Anterior cingulate cortex (tissue), 58 donors: ENCODE data around the gene PLAAT5.
A peak's percentile ranks its signal among the peaks of the same experiment; 100 is the strongest.
"Not testable (repeated sequence)": the region's sequence is repeated elsewhere in the genome, so short reads cannot be mapped to it uniquely, and the experiment has no call there.

Experiments used
- DNase-seq, 58 donors: peaks; one replicate each; lab custom pipeline; 2025; lab: John Stamatoyannopoulos, UW

Gene PLAAT5, protein sequence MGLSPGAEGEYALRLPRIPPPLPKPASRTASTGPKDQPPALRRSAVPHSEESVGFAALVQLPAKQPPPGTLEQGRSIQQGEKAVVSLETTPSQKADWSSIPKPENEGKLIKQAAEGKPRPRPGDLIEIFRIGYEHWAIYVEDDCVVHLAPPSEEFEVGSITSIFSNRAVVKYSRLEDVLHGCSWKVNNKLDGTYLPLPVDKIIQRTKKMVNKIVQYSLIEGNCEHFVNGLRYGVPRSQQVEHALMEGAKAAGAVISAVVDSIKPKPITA

DNA sequence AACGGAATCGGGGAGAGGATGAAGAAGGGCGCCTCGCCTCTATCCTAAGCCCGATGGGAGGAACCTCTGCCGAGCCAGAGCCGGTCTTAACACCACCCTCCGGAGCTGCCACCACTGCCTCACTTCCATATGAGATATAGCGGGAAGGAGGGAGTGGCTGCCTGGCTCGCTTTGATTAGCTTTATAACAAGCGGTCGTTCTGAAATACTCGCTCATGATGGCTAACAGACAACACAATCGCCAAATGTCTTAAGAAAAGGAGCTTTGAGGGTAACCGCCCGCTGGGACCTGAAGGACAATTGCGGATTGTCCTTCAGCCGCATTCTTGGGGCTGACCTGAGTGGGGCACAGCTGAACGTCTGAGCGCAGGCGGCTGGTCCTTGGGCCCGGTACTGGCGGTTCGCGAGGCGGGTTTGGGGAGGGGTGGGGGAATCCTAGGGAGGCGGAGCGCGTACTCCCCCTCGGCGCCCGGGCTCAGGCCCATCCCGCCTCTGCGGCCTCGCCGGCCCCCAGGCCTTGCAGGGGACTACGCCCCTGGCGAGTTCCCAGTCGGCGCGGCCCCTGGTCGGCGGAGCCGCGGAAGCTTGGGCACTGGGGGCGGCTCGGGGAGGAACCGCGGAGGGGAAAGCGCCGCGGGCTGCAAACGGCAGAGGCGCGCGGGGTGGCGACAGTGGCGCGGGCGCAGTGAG lies at the start of gene PLAAT5:
Gene PLAAT5 (minus strand): TSS at position 617 of the 689 bp plus-strand sequence. CDS start 133 bp downstream, at position 484.
- DNase-seq = peak in 18 of 58 donors; percentile 15 to 68 (median 48)

DNA sequence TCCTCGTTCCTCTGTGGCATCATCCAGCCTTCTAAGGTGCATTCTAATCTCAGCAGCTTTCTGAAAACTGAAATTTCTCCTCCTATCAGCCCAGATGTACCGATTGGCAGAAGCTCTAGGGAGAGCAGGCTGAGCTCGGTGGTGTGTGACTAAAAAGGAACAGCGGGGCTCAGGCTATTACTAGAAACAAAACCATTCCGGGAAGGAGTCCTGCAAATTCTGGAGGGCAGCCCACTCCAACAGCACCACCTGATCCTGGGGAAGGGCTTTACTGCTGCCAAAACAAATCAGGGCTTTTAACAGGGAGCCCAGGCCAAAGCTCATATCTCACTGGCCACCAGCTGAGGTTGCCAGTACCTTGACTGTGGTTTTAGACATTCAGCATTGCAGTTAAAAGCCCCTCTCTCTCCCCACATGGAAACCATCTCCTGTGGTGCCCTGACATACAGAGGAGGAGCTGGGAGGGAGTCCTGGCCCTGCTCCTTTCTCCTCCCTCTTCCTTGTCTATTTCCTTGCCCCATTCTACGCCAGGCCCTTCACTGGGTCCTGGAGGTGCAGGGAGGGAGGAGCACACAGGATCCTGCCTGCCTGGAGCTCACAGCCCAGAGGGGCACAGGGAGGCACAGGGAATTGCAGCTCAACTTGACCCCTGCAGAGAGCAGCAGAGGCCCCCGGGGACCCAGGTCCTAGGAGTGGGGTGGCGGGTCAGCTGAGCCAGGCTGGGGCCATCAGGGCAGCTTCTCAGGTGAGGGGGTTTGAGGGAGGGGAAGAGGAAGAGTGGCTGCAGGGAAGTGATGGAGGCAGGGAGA lies 46.5 kb upstream of the PLAAT5 start:
- DNase-seq = peak in 57 of 58 donors; percentile 21 to 89 (median 70)

DNA sequence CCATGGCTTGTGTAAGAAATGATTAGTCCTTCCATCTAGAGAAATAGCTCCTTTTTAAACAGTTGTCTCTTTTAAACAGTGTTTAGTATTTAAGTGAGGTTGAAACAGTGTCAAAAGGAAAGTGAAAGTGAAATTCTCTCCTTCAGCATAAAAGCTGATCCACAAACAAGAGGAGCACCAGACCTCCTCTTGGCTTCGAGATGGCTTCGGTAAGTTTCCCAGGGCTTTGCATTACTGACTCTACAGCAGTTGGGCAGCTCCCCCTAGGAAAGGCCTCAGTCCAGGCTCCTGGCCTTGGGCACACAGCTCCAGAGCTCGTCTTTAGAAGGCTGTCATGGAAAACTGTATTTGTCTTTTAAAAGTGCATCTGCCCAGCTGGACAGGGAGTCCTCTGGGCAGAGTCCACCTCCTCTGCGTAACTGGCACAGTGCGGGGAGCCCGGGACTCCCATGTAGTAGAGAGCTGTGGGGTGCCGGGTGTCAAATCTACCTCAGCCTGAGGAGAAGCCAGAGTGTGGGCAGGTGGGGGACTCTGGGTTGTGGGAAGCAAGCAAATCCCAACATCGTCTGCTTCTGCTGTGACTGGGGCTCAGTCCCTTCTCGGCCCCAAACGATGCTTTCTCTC lies 45.8 kb upstream of the PLAAT5 start, which contains the start of gene PLAAT4:
Gene PLAAT4 (plus strand): TSS at position 140 of the 624 bp plus-strand sequence. CDS start 61 bp downstream, at position 201.
- peak in 51 of 58 donors; percentile 21 to 83 (median 58) for DNase-seq

DNA sequence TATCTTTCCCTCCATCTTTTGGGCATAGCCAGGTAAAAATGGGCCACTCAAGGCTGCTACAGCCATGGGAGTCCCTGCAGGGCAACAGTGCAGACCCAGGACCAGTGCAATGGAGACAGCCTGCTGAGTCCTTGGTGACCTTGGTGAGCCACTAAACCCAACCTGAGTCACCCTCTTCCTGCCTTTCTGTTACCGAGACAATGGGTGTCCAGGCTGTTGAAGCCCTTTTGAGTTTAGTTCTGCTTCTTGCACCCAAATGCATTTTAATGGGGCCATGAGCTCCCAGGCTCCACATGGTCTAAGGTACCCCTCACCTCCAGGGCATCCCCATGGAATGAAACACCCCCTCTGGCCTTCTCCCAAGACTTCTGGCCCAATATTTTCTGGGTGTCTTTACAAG lies 44.8 kb upstream of the PLAAT5 start:
- DNase-seq = no peak

DNA sequence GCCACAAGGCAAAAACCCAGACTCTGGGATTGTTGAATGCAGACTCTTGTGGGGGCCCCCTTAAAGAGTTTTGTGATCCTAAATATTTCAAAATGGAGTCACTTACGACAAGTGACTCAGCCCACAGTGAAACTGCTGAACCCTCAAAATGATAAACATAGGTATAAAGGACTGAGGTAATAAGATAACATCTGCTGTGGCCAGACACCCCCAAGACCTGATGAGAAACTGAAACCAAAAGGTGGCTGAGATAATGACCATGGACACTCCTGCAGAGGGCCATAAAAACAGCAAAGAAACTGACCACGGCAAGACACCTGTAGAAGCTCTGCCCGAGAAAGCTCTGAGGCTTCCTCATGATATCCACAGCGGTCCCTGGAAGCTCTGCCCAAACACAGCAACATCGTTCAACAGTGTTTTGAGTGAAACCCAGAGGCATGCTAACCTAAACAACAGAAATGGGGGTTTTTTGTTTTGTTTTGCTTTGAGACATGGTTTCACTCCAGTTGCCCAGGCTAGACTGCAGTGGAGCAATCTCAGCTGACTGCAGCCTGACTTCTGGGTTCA lies 44.0 kb upstream of the PLAAT5 start:
- no peak for DNase-seq

DNA sequence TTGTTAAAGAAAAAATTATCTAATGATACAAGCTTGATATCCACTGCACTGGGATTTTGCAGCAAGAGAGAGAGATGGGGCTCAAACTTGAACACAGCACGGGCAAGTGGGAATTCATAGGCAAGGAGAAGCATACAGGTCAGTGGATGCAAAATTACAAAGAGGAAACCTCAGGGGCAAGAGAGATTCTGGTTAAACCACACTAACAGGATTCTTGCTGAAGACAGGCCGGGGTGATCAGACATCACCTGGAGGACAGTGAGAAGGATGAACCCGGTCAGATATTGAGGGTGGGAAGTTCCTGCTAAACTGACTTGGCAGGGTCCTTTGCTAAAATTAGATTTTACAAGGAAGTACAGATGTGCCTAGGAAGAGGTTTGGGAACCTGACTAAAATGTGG lies 43.1 kb upstream of the PLAAT5 start:
- no peak for DNase-seq

DNA sequence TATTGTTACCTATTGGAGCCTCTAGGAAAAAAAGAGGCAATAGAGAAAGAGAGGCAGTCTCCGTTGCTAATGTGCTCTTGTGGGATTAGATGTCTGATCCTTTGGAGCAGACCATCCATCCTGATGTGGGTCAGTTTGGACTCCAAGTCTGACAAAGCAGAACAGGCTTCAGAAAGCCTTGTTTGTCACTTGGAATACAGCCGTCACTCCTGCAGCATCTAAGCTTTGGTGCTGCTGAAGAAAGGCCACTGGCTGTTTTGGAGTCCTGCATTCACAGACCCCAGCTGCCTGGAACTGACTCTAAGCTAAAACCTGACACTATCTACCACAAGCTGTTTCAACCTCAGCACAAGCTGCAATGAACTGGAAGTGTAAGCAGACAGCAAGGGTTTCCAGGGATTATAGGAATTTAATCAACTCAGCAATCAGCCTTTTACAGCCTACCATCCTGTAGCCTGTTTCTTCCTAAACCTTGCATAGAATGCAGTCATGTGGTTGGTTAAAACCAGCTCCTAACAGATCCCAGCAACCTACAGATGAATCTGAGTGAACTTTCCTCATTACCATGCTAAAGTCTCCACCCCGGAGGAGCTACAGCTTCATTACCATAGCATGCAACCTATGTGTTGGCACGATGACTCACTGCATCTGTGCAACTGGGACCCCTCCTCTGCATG lies 42.0 kb upstream of the PLAAT5 start:
- peak in 3 of 58 donors; percentile 12 to 48 (median 19) for DNase-seq

DNA sequence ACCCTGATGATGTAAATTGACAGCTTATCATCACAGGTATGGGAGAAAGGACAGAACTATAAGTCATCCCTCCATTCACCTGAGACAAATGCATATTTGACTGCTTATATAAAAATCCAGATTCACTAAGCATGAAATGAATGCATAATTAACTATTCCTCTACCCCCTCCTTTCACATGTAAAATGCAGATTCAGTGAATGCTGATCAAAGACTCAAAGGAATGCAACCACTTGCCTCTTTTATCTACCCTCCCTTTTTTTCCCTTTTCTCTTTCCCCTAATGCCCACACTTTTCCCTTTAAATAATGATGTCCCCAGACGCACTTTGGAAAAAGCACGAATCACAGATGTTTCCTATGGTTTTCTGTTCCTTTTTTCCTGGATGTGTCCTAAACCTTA lies 41.1 kb upstream of the PLAAT5 start:
- no peak for DNase-seq

DNA sequence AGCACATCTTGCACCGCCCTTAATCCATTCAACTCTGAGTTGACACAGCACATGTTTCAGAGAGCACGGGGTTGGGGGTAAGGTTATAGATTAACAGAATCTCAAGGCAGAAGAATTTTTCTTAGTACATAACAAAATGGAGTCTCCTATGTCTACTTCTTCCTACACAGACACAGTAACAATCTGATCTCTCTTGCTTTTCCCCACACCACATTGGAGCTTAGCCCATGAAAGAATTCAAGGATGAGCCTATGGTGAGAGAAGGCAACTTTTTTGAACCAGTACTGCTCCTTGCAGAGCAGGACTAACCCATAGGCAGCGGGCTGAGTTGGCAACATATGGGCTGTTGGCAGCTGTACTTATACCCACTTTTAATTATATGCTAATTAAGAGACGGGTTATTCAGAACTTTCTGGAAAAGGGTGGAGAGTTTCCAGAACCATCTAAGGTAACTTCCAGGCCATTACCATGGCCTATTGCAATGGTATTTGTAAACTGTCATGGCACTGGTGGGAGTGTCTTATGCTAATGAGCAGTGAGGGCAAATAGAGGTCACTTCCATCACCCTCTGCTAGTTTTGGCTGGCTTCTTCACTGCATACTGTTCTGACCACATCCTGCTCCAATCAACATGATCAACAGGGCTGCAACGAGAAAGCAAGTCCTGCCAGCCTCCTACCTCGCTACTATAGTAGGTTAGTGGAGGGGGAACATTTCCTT lies 40.3 kb upstream of the PLAAT5 start:
- not testable (repeated sequence) for DNase-seq

DNA sequence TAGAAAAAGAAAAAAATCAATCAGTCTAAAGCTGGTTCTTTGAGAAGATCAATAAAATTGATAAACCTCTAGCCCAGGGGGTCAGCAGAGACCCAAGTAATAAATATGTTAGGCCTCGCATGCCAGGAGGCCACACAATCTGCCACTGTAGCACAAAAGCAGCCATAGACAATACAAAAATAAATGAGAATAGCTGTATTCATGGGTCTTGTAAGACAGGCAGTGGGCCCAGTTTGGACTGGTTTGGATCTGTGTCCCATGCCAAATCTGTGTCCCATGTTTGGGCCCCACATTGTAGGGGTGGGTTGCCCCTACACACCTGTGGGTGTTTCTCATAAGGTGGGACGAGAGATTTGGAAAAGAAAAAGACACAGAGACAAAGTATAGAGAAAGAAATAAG lies 39.1 kb upstream of the PLAAT5 start:
- DNase-seq = peak in 22 of 58 donors; percentile 13 to 83 (median 48)

DNA sequence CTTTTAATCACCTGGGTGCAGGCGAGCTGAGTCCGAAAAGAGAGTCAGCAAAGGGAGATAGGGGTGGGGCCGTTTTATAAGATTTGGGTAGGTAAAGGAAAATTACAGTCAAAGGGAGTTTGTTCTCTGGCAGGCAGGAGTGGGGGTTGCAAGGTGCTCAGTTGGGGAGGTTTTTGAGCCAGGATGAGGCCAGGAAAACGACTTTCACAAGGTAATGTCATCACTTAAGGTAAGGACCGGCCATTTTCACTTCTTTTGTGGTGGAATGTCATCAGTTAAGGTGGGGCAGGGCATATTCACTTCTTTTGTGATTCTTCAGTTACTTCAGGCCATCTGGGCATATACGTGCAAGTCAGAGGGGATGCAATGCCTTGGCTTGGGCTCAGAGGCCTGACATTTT lies 38.4 kb upstream of the PLAAT5 start:
- not testable (repeated sequence) for DNase-seq

DNA sequence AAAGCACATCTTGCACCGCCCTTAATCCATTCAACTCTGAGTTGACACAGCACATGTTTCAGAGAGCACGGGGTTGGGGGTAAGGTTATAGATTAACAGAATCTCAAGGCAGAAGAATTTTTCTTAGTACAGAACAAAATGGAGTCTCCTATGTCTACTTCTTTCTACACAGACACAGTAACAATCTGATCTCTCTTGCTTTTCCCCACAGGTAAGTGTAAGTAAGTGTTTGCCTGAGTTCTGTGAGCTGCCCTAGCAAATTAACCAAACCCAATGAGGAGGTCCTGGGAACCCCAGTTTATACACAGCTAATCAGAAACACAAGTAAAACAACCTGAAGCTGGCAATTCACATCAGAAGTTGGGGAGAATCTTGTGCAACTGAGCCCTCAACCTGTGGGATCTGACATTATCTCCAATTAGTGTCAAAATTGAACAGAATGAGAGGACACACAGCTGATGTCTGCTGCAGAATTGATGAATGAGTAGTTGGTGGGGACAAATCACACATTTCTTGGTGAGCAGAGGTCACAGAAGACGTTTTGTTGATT lies 37.8 kb upstream of the PLAAT5 start:
- not testable (repeated sequence) for DNase-seq

DNA sequence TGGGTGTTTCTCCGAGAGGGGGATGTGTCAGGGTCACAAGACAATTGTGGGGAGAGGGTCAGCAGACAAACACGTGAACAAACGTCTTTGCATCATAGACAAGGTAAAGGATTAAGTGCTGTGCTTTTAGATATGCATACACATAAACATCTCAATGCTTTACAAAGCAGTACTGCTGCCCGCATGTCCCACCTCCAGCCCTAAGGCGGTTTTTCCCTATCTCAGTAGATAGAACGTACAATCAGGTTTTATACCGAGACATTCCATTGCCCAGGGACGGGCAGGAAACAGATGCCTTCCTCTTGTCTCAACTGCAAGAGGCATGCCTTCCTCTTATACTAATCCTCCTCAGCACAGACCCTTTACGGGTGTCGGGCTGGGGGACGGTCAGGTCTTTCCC lies 37.2 kb upstream of the PLAAT5 start:
- not testable (repeated sequence) for DNase-seq

DNA sequence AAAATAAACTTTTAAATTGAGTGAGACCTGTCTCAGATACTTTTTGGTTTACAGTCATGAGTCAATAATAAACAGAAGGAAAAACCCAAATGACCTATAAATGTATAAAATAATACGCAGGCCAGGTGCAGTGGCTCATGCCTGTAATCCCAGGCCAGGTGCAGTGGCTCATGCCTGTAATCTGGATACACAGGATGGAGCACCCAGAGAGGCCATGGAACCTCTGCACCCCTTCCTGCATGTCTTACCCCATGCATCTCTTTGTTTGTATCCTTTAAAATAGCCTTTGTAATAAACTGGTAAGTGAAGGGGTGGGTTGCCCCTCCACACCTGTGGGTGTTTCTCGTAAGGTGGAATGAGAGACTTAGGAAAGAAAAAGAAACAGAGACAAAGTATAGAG lies 36.7 kb upstream of the PLAAT5 start:
- no peak for DNase-seq

DNA sequence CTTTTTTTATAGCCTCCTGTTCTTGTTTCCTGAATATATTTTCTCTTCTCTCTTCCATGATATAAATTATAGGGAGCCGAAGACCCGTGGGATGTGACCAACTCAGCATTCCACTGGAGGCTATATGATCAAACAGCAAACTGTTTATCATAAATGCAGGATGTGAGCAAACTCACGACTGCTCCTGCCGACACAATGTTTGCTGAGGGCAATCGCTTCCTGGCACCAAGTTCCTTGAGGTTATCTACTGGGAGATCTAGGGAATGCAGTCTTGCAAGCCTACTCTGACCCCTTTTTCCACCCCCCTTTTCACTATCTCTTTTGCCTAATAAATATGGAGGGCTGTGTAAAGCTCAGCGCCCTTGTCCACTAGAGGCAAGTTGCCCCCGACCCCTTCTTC lies 32.2 kb upstream of the PLAAT5 start:
- no peak for DNase-seq

DNA sequence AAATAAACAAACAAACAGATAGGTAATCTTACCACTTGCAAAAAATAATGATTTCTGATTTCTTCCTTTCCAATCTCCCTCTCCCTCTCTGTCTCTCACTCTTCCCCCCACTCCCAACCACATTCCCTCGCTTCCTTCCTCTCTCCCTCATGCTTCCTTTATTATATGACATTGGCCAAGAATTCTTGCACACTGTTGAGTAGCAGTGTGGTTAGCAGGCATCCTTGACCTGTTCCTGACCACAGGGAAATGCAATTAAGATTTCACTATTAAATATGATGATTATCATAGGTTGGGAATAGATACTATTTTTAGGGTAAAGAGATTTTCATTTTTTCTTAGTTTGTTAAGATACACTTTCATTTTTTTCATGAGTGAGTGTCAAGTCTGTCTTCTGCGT lies 30.9 kb upstream of the PLAAT5 start:
- DNase-seq = no peak

DNA sequence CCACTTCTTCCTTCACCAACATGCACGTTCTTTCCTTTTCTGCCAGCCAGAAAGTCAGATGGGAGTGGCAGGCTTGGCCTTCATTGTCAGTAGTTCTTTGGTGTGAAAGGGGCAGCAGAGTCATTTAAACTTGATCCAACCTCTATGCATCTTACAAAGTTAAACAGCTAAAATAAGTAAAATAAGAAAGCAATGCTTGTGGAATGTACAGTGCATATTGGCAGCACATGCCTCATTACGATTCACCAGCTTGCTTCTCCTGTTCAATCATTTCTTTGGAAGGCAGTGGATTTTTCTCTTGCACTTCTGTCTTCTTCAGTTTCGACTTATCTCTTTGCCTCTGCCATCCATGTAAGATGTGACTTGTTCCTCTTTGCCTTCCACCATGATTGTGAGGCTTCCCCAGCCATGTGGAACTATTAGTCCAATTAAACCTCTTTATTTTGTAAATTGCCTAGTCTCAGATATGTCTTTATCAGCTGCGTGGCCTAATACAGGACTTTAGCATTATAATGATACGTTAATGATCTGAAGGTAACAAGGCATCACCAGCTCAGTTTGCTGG lies 29.7 kb upstream of the PLAAT5 start:
- no peak for DNase-seq

DNA sequence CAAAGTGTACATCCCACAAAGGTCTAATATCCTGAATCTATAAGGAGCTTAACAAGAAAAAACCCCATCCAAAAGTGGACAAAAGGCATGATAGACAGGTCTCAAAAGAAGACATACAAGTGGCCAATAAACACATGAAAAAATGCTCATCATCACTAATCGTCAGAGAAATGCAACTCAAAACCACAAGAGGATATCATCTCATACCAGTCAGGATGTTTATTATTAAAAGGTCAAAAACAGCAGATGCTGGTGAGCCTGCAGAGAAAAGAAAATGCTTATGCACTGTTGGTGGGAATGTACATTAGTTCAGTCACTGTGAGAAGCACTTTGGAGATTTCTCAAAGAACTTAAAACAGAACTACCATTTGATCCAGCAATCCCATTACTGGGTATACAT lies 27.6 kb upstream of the PLAAT5 start:
- DNase-seq = no peak
